ENCODE data around the gene NDUFS4.

DNA sequence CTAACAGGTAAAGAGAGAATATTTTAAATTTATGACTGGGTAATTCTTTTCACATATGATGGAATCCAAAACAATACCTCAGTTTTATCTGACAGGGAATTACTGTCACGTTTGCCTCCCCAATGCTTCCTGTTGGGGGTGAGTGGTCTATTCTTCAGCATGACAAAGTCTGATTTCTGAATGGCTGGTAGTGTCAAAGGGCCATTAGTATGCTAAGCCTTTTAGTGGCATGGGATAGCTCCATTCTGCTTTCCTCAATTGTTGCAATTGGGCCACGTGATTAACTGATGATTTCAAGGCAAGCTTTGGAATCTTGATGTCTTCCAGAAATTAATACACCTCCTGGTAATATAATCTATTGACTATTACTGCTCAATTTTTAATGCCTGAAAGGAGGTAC is 14.7 kb upstream of the NDUFS4 start:
- TF ChIP-seq, protein P1, sequence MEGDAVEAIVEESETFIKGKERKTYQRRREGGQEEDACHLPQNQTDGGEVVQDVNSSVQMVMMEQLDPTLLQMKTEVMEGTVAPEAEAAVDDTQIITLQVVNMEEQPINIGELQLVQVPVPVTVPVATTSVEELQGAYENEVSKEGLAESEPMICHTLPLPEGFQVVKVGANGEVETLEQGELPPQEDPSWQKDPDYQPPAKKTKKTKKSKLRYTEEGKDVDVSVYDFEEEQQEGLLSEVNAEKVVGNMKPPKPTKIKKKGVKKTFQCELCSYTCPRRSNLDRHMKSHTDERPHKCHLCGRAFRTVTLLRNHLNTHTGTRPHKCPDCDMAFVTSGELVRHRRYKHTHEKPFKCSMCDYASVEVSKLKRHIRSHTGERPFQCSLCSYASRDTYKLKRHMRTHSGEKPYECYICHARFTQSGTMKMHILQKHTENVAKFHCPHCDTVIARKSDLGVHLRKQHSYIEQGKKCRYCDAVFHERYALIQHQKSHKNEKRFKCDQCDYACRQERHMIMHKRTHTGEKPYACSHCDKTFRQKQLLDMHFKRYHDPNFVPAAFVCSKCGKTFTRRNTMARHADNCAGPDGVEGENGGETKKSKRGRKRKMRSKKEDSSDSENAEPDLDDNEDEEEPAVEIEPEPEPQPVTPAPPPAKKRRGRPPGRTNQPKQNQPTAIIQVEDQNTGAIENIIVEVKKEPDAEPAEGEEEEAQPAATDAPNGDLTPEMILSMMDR (IDR thresholded peaks at IDR 0.05): no peak
- TF ChIP-seq POLR2A (IDR thresholded peaks at IDR 0.05): no peak
